HepG2 (cell line): Measurements from ENCODE around the gene PDLIM5.

ENCODE experiments used
- CHD2 ChIP-seq: IDR thresholded peaks from 2 replicates; pipeline ENCODE4 v1.6.1; 2011; ENCODE audit warnings: low read depth, low read length, improper control_type of control experiment
- ETV6 ChIP-seq: sonication (generic); formaldehyde crosslinking; conservative IDR thresholded peaks from 2 replicates; pipeline ENCODE4 v1.4.0; 2020; ENCODE audit warnings: missing genetic modification reagents
- HDAC2 ChIP-seq: sonication (generic); formaldehyde crosslinking; IDR thresholded peaks from 2 replicates; pipeline ENCODE4 v1.4.0; 2020; ENCODE audit warnings: missing genetic modification reagents
- MLLT10 ChIP-seq: sonication (generic); formaldehyde crosslinking; IDR thresholded peaks from 2 replicates; pipeline ENCODE4 v1.4.0; 2020; ENCODE audit warnings: missing genetic modification reagents
- POLR2A ChIP-seq, 2 experiments: IDR thresholded peaks; 2 replicates each; pipeline ENCODE4 v1.6.1; 2011; ENCODE audit warnings: low read depth in 2 of 2, low read length in 2 of 2, mild to moderate bottlenecking in 1 of 2, moderate library complexity in 1 of 2; ENCODE audit not compliant: insufficient read depth in 1 of 2
- RNF2 ChIP-seq: fragments of 450-650 bp; conservative IDR thresholded peaks from 2 replicates; pipeline ENCODE4 v1.6.1; 2016; ENCODE audit warnings: low read depth
- YY1 ChIP-seq: IDR thresholded peaks from 2 replicates; pipeline ENCODE4 v1.6.1; 2011; ENCODE audit warnings: low read length, low read depth, moderate library complexity, mild to moderate bottlenecking; ENCODE audit not compliant: insufficient read depth, insufficient replicate concordance
- ZBTB20 ChIP-seq: sonication (generic); formaldehyde crosslinking; IDR thresholded peaks from 2 replicates; pipeline ENCODE4 v1.8.1; 2023; ENCODE audit warnings: missing genetic modification reagents, low read depth, mild to moderate bottlenecking, borderline replicate concordance
- ZNF432 ChIP-seq: sonication (generic); formaldehyde crosslinking; IDR thresholded peaks from 2 replicates; pipeline ENCODE4 v1.5.0; 2020; ENCODE audit warnings: missing genetic modification reagents, mild to moderate bottlenecking, borderline replicate concordance
- ZNF501 ChIP-seq: sonication (generic); formaldehyde crosslinking; IDR thresholded peaks from 2 replicates; pipeline ENCODE4 v1.5.1; 2020; ENCODE audit warnings: mild to moderate bottlenecking, moderate library complexity, missing genetic modification reagents
- ZNF737 ChIP-seq: sonication (generic); formaldehyde crosslinking; IDR thresholded peaks from 2 replicates; pipeline ENCODE4 v1.5.0; 2020; ENCODE audit warnings: missing genetic modification reagents, mild to moderate bottlenecking, borderline replicate concordance
- TF ChIP-seq, protein P1 (sequence below): sonication (generic); formaldehyde crosslinking; IDR thresholded peaks from 2 replicates; pipeline ENCODE4 v1.4.0; 2020; ENCODE audit warnings: mild to moderate bottlenecking, missing genetic modification reagents
- TF ChIP-seq, protein P2 (sequence below): sonication (generic); formaldehyde crosslinking; IDR thresholded peaks from 2 replicates; pipeline ENCODE4 v1.5.0; 2020; ENCODE audit warnings: mild to moderate bottlenecking, missing genetic modification reagents, moderate library complexity
- TF ChIP-seq, protein P3 (sequence below): sonication (generic); formaldehyde crosslinking; IDR thresholded peaks from 2 replicates; pipeline ENCODE4 v1.5.1; 2020; ENCODE audit warnings: missing genetic modification reagents, mild to moderate bottlenecking, borderline replicate concordance

DNA sequence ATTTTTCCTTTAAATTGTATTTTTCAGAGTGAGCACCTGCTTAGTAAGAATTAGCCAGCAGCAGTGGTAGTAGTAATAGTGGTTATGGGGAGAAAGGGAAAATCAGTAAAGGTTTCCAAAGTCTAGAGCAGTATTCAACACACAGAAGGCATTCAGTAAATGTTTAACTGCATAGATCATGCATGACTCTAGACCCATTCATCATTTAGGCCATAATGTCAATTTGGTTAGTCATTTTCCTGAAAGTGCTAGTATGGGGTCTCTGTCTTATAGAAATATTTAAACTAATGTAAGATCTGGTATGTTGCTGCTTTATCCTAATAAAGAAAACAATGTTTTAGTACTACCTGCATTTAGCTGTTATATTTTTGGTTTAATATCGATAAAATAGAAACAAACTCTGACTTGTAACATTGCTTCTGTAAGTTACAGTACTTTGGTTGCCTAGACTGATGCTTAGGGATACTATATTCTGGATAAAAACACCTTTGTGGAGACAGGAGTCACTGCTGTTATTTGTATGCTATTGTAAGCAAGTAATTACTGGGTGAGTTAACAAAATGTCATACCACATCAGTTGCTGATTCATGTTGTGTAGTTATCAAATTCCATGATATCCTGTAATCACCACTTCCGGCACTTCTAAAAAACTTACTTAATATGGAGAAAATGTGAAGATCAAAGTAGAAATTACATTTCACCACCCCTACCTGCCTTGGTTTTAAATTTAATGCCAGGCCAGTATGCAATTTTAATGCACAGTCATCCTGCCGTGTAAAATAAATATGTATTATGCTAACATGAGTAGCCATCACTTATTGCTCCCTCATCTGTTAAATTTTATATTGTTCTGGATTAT is 190.2 kb downstream of the PDLIM5 start:
- no peak for TF ChIP-seq ZBTB20 (CRISPR knock-in tag)
- TF ChIP-seq, protein P1, sequence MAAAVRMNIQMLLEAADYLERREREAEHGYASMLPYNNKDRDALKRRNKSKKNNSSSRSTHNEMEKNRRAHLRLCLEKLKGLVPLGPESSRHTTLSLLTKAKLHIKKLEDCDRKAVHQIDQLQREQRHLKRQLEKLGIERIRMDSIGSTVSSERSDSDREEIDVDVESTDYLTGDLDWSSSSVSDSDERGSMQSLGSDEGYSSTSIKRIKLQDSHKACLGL (CRISPR knock-in tag), result no peak
- TF ChIP-seq ZNF737 (CRISPR knock-in tag), result no peak
- TF ChIP-seq ZNF432 (CRISPR knock-in tag), result no peak
- TF ChIP-seq, protein P2, sequence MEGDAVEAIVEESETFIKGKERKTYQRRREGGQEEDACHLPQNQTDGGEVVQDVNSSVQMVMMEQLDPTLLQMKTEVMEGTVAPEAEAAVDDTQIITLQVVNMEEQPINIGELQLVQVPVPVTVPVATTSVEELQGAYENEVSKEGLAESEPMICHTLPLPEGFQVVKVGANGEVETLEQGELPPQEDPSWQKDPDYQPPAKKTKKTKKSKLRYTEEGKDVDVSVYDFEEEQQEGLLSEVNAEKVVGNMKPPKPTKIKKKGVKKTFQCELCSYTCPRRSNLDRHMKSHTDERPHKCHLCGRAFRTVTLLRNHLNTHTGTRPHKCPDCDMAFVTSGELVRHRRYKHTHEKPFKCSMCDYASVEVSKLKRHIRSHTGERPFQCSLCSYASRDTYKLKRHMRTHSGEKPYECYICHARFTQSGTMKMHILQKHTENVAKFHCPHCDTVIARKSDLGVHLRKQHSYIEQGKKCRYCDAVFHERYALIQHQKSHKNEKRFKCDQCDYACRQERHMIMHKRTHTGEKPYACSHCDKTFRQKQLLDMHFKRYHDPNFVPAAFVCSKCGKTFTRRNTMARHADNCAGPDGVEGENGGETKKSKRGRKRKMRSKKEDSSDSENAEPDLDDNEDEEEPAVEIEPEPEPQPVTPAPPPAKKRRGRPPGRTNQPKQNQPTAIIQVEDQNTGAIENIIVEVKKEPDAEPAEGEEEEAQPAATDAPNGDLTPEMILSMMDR, result no peak
- no peak for TF ChIP-seq CHD2
- no peak for TF ChIP-seq MLLT10 (CRISPR knock-in tag)
- TF ChIP-seq, protein P3, sequence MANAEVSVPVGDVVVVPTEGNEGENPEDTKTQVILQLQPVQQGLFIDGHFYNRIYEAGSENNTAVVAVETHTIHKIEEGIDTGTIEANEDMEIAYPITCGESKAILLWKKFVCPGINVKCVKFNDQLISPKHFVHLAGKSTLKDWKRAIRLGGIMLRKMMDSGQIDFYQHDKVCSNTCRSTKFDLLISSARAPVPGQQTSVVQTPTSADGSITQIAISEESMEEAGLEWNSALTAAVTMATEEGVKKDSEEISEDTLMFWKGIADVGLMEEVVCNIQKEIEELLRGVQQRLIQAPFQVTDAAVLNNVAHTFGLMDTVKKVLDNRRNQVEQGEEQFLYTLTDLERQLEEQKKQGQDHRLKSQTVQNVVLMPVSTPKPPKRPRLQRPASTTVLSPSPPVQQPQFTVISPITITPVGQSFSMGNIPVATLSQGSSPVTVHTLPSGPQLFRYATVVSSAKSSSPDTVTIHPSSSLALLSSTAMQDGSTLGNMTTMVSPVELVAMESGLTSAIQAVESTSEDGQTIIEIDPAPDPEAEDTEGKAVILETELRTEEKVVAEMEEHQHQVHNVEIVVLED (CRISPR knock-in tag), result no peak
- TF ChIP-seq POLR2A (IDR thresholded peaks at IDR 0.05; ENCODE audit: insufficient read depth in 1 of 2, low read depth in 2 of 2, low read length in 2 of 2), result no peak
- TF ChIP-seq ZNF501 (CRISPR knock-in tag), result no peak
- TF ChIP-seq RNF2, result no peak
- TF ChIP-seq YY1, result no peak
- no peak for TF ChIP-seq HDAC2 (CRISPR knock-in tag)
- TF ChIP-seq ETV6, result no peak
